GM12874 (cell line): Measurements from ENCODE around the gene NUBP1.

Source experiments
- CTCF ChIP-seq: IDR thresholded peaks from 2 replicates; pipeline ENCODE4 v1.5.1; 2011; ENCODE audit warnings: low read depth, mild to moderate bottlenecking, control low read depth, low read length, moderate library complexity; ENCODE audit not compliant: insufficient read depth

Gene NUBP1

GRCh38 chr16:10754941-10755340 is 11.3 kb downstream of the NUBP1 start:
- TF ChIP-seq CTCF = no peak

- TF ChIP-seq CTCF = no peak
These were observed 12.9 kb downstream of the NUBP1 start for GRCh38 chr16:10756574-10756973.

GRCh38 chr16:10760858-10761257 is 17.2 kb downstream of the NUBP1 start:
- TF ChIP-seq CTCF = no peak

- no peak for TF ChIP-seq CTCF
These were observed 17.7 kb downstream of the NUBP1 start for GRCh38 chr16:10761373-10761772.

GRCh38 chr16:10762336-10763016 is 18.8 kb downstream of the NUBP1 start:
- TF ChIP-seq CTCF = no peak

GRCh38 chr16:10763456-10763855 is 19.8 kb downstream of the NUBP1 start:
- TF ChIP-seq CTCF = no peak

GRCh38 chr16:10765772-10766171 is 22.1 kb downstream of the NUBP1 start:
- no peak for TF ChIP-seq CTCF
